Measurements from ENCODE around the gene PADI1.

GRCh38 chr1:17274186-17275170, 69.5 kb downstream of the PADI1 start:
- TF ChIP-seq, protein P1, sequence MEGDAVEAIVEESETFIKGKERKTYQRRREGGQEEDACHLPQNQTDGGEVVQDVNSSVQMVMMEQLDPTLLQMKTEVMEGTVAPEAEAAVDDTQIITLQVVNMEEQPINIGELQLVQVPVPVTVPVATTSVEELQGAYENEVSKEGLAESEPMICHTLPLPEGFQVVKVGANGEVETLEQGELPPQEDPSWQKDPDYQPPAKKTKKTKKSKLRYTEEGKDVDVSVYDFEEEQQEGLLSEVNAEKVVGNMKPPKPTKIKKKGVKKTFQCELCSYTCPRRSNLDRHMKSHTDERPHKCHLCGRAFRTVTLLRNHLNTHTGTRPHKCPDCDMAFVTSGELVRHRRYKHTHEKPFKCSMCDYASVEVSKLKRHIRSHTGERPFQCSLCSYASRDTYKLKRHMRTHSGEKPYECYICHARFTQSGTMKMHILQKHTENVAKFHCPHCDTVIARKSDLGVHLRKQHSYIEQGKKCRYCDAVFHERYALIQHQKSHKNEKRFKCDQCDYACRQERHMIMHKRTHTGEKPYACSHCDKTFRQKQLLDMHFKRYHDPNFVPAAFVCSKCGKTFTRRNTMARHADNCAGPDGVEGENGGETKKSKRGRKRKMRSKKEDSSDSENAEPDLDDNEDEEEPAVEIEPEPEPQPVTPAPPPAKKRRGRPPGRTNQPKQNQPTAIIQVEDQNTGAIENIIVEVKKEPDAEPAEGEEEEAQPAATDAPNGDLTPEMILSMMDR (IDR thresholded peaks at IDR 0.05), result peak in 5 of 7 experiments; percentile 17 to 43 (median 37)
- no peak for TF ChIP-seq POLR2A (IDR thresholded peaks at IDR 0.05)

All from body of pancreas (tissue), 4 donors.